ENCODE measurements around the gene PLS3.
"Not testable (repeated sequence)": the region's sequence is repeated elsewhere in the genome, so short reads cannot be mapped to it uniquely, and the experiment has no call there.

PLS3 gene

DNA sequence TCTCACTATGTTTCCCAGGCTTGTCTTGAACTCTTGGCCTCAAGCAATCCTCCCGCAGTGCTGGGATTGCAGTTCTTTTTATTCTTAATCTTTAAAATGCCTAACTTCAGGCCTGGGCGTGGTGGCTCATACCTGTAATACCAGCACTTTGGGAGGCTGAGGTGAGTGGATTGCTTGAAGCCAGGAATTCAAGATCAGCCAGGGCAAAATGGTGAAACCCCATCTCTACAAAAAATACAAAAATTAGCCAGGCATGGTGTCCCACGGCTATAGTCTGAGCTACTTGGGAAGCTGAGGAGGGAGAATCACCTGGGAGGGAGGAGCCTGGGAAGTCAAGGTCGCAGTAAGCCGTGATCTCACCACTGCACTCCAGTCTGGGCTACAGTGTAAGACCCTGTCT, 45.9 kb downstream of the PLS3 start:
- no peak for DNase-seq (ENCODE audit: low spot score)

DNA sequence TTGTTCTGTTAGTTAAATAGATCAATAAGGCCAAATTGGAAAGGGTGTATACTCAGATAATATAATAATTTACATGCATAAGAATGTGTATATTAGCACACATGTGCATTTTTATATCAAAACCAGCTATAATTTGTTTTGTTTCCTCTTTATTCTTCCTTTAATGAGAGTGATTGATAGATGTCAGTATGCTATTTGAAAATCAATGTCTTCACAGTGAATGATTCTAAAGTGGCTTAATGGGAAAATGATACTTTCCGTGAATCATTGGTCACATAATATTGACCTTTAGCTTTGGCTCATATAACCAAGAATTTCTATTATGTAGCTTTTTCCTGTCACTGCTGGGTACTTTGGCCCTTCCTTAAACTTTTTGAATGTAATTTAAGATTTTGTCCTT, 48.6 kb downstream of the PLS3 start:
- DNase-seq (ENCODE audit: low spot score): no peak

DNA sequence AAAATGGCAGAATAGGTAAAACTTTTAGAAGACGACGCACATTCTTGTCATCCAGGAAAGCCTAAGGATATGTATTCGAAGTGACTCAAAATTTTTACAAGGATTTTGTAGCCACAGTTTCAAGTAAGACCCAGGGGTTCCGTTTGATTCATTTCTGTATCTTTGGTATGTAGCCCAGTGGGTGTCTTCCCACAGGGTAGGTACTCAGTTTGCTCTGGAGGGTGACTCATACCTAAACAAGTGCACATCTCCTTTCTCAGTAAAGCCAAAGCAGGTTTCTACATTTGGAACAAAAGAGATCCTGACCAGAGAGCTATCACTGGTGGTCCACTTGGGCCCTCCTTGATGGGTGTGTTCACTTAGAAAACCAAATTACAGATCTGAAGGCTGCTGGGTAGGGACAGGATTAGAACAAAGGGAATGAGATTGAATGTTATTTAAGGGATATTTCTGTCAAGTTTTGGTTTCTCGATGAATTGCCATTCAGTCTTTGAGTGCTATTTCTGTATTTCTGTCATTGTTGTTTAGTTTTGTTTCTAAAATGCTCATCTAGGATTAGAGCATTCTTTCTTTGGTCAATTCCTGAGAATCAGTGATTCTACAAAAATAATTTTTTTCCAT, 56.1 kb downstream of the PLS3 start:
- no peak for DNase-seq (ENCODE audit: low spot score)

DNA sequence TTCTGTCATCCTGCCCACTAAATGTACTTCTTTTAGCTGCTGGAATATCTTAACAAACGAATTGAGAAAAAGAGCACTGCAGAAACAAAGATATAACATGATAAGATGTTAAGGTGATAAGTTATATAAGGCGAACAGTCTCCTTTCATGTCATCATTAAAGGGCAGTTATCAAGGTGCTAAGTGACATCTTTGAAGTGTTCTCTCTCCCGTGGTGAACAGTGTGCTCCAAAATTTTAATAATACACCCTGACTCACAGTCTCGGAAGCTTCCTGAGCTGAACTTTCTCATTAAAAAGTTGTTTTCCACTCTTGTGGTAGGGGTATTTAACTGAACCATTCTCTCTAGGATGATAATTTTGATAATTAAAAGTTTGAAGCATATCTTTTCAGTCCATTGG, 61.6 kb downstream of the PLS3 start:
- DNase-seq (ENCODE audit: low spot score): no peak

DNA sequence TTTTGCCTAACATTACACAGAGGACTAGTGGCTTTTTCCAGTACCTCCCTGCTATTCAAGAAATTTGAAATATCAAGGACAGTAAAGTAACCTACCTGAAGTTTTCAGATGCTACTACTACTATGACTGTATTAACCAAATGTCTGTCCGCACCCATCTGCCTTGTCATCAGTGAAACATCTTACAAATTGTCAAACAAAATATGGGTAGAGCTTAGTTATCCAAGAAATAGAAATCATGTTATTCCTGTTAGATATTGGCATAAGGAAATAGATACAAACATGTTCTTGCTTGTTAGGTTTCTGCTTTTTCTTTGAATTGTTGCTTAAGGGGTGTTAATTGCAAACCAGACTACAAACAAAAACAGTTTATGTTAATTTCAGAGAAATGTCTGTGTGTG, 63.9 kb downstream of the PLS3 start:
- no peak for DNase-seq (ENCODE audit: low spot score)

DNA sequence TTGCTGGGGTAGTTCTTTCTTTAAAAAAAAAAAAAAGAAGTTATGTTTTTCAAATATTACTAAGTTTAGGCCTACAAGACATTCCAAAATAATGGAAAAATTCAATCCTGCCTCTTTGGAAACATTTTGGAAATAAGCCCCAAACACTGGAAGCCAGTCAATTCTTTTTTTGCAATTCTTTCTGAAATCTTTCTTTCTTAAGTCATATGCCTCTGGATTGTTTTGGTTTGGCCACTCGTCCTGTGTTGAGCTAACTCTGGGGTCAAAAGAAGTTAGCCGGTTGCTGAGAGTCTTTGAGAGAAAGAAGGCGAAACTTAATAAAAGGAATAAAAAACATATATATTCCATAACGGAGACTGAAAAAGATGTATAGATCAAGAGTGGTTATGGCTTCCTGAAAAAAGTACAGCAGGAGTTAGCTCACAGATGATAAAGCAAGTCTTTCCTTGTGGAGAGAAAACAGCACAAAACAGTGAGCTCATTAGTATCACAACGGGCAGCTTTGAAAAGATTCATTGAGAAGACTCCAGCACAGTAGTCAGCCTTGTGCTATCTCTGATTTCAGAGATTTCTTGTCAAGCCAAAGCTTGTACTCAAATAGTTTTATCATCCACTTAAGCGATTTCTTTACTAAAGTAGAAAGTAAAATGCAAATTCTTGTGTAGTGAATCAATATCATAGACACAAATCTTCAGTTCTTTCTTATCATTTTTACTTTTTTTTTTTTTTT, 64.8 kb downstream of the PLS3 start:
- DNase-seq (ENCODE audit: low spot score): no peak

DNA sequence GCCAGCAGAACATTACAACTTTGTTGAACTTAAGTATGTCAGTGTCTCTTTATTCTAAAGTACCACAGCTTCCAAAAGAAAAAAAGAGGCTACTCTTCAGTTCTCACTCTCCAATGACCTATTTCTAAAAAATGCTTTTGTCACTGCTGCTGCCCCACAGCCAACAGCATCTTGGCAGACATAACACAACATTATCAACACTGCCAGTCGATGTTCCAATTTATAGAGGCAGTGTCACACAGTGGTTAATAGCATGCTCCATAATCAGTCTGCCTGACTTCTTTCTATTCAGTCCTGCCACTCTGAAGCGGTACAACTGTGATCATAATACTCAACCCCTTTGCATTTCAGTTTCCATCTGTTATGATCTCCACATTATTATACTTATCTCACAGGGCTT, 69.2 kb downstream of the PLS3 start:
- DNase-seq (ENCODE audit: low spot score): no peak

DNA sequence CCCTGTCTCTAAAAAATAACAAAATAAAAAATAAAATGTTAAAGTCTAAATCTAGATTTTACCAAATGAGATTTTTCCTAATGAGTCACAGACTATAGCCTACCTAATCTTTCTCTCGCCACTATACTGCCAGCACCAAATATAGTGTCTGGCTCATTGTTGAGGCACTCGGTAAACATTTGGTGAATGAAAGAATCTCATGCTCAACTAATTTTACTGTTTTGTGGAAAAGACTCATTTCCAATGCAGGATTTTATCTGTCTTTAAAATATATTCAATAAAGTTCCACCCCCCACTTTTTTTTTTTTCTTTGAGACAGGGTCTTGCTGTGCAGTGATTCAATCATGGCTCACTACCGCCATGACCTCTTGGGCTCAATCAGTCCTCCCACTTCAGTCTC, 71.5 kb downstream of the PLS3 start:
- no peak for DNase-seq (ENCODE audit: low spot score)

DNA sequence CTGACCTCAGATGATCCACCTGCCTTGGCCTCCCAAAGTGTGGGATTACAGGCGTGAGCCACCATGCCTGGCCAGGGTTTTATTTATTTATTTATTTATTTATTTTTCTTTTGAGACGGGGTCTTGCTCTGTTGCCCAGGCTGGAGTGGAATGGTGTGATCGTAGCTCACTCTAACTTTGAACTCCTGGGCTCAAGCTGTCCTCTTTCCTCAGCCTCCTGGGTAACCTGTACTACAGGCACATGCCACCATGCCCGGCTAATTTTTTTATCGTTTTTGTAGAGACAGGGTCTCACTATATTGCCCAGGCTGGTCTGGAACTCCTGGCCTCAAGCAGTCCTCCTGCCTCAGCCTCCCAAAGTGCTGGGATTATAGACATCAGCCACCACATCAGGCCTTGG, 72.4 kb downstream of the PLS3 start:
- DNase-seq (ENCODE audit: low spot score): not testable (repeated sequence)

DNA sequence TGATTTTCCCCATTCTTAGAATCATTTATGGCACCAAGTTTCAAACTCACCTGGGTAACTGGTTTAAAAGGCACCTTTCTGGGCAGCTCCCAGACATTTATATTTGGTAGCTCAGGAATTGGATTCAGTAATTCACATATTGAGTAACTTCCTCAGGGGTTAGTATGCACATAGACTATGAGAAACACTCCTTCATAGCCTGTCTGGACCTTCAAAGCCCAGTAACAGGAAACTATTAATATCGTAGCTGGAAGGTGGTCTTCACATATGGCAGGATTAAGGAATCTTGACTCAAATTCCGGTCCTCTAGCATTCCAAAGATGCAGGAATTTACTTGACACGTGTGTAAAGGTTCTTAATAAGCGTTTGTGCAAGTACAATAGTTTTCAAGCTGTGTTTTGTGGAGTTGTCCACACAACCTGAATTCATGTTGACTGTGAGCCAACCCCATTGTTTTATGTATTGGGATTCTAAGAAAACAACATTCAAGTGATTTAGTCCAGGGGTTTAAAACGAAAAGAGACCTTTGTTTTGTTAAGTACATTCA, 78.4 kb downstream of the PLS3 start:
- DNase-seq (ENCODE audit: low spot score): peak; percentile 56

DNA sequence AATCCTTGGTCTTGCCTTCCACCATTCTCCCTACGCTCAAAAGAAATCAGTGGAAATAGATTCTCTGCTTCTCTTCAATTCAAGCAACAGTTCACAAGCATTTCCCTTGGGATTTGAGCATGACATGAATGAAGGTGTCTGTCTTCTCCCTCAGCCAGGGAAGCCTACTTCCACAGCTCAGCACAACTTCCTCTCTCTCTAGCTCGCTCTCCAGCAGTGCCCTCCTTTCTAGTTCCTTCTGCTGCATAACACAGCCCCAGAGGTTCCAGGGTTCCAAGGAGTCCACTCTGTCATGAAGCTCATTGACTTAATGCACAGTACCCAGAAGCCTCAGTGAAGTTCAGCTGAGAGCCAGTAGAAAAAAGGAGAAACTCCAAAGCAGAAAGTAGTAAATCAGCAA, 81.3 kb downstream of the PLS3 start:
- no peak for DNase-seq (ENCODE audit: low spot score)

DNA sequence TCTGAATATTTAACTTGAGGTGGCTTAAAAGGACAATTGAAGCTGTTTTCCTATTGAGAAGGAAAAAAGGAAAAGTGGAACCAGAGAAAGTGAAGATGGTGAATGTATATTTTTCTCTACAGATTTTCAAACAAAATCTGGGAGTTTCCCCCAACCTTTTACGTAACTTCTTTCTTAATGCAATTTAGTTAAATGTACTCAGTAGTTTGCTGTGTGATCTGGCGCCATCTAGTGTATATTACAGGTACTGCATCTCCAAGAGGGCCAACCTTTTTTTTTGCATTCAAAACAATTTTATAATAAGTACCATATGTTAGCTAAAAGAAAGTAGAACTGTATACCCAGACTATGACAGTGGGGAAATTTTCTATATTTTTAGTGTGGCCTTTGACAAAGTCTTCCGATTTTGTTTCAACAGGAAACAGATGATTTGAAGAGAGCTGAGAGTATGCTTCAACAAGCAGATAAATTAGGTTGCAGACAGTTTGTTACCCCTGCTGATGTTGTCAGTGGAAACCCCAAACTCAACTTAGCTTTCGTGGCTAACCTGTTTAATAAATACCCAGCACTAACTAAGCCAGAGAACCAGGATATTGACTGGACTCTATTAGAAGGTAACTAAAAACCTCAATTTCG, 82.0 kb downstream of the PLS3 start:
- peak; percentile 57 for DNase-seq (ENCODE audit: low spot score)

DNA sequence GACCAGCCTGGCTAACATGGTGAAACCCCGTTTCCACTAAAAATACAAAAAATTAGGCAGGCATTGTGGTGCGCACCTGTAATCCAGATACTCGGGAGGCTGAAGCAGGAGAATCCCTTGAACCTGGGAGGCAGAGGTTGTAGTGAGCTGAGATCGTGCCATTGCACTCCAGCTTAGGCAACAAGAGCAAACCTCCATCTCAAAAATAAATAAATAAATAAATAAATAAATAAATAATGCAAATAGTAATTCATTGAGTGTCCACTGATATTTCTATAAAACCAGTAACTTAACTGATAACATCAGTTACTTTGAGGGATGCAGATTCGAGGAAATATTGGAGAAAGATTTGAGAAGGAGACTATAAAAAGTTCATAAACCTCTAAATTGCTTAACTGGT, 83.4 kb downstream of the PLS3 start:
- DNase-seq (ENCODE audit: low spot score): not testable (repeated sequence)

DNA sequence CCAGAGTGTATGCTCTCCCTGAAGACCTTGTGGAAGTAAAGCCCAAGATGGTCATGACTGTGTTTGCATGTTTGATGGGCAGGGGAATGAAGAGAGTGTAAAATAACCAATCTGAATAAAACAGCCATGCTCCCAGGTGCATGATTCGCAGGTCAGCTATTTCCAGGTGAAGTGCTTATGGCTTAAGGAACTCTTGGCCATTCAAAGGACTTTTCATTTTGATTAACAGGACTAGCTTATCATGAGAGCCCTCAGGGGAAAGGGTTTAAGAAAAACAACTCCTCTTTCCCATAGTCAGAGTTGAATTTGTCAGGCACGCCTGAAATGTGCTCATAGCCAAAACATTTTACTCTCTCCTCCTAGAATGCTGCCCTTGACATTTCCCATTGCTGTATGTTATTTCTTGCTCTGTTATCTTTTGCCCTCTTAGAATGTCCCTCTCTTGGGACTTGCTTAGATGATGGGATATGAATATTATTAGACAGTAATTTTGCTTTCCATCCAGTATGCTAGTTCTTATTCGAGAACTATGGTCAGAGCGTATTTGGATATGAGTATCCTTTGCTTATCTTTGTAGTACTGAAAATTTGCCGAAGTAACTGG, 88.6 kb downstream of the PLS3 start:
- DNase-seq (ENCODE audit: low spot score): no peak

DNA sequence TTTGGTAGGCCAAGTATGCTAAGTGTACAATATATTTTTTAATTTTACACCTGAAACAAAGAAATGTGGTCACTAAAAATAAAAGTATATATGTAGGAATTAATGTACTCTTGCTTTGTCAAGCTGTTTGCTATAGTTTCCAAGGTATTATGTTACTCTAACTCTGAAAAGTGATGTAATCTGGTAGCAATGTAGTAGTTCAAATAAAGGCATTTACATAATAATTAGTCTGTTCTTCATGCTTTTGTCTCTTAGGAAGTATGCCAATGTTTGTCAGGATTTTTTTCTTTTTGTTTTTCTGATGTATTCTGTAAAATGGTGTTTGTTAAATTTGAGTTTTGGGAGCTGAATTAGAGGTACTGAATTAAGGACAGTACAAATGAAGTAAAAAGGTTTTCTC, 89.5 kb downstream of the PLS3 start:
- no peak for DNase-seq (ENCODE audit: low spot score)

DNA sequence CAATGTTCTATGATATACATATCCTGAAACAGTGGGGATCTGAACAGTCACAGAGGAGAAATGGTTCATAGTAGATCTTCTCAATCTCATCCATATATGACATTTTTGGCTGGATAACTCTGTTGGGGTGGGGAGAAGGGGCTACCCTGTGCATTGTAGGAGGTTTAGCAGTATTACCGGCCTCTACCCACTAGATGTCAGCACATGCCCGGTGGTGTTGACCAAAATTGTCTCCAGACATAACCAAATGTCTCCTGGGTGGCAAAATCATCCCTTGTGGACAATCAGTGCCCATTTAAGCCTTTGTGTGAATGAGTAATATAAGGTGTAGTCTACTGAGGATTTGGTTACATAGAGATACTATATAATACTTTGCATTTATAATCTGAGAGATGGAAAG, 89.9 kb downstream of the PLS3 start:
- peak; percentile 35 for DNase-seq (ENCODE audit: low spot score)

DNA sequence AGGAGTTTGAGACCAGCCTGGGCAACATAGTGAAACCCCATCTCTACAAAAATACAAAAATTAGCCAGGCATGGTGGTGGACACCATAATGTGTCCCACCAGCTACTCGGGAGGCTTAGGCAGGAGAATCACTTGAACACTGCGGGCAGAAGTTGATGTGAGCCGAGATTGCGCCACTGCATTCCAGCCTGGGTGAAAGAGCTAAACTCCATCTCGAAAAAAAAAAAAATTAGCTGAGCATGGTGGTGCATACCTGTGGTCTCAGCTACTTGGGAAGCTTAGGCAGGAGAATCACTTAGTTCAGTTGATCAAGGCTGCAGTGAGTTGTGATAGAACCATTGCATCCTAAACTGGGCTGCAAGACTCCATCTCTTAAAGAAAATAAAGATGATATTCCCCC, 91.2 kb downstream of the PLS3 start:
- DNase-seq (ENCODE audit: low spot score): no peak

DNA sequence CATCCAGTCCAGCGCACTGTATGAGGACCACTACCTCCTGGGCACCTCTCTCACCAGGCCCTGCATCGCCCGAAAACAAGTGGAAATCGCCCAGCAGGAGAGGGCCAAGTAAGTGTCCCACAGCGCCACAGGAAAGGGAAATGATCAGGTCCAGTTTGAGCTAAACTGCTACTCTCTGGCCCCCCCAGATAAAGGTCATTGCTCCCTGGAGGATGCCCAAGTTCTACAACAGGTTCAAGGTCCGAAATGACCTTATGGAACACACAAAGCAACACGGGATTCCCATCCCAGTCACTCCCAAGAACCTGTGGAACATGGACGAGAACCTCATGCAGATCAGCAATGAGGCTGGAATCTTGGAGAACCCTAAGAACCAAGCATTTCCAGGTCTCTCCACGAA, 104.1 kb downstream of the PLS3 start:
- no peak for DNase-seq (ENCODE audit: low spot score)

DNA sequence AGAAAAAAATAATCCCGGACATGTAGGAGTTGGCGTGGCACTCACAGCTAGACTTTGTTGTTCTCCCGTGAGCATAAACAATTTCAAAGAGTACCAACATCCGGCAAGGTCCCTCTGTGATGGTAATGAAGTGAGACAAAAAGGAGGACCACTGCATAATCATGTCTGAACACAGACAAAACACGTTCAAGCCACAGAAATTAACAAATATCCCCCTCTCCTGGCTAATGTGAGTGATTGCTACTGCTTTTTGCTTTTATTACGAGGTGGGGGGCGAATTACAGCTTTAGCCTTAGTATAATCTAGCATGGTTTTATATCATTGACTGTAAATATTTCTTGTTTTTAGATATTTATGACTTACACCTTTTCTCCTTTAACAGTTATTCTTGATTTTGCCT, 118.5 kb downstream of the PLS3 start:
- peak; percentile 32 for DNase-seq (ENCODE audit: low spot score)

DNA sequence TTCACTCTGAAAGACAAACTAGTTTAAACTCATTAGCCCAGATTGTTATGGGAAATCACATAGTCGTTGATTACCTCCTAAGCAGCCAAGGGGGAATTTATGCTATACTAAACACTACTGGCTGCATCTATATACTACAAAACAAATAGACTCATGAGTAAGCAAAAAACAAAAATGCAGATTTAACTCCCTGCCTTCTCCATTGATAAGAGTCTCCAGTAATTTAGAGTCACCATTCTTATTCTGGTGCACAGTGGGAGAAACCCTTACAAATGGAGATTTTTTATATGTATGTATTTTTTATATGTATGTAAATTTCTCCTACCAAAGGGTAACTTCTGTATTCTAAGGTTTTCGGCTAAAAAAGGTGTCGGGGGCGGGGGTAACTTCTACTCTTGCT, 126.6 kb downstream of the PLS3 start:
- DNase-seq (ENCODE audit: low spot score): no peak

DNA sequence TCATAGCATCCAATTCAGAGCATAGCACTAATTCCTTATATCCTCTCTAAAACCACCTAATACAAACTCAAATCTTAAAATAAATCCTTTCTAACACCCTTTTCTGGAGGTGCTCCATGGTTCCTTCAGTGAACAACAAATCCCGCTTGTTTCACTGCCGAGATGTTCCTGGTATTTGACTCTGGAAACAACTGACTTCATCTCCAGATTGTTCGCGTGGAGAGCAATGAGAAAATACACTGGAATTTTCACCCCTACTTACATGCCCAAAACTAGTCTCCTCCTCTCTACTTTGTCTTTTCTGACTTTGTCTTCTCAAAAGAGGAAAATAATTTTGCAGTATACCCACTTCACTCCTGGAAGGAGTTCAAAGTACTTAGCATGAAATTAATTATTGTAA, 129.0 kb downstream of the PLS3 start:
- no peak for DNase-seq (ENCODE audit: low spot score)

DNA sequence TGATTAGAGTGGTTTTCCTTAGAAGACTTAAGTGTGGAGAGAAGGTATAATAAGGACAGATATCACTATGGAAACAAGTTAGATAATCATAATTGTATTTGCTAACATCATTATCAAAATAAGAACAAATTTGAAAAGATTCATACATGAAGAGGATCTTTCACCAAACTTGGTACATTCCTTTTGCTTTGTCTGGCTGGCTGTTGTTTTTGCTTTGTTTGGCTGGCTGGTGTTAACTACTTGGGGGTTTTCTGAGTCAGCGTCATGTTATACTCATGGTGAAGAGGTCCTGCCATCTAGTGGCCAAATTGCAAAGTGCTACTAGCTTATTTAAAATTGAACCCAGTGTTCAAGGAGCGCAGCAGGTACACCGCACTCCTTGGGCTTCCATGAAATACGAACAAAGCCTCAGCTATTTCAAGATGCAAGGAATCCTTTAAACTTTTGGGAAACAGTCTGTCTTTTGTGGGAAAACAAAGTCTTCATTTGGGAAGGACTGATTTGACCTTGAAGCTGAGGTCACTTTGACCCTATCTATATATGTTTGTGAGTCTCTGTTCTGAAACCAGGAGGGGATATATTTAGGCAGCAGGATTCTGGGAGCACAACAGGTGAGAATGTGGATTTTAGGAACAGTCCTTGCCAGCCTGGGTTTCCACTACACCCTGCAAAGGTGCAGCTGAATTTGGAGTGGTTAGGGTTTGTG, 129.7 kb downstream of the PLS3 start:
- DNase-seq (ENCODE audit: low spot score): peak; percentile 75
